Measurements from ENCODE around the gene NOD1. TPM values are rescaled to one million over a fixed set of nuclear protein-coding genes. Genes with fewer than 3 reads are reported as not detected.

The NOD1 gene
- total RNA-seq, 1 donor from 2014 or later, result 32.7 TPM

DNA sequence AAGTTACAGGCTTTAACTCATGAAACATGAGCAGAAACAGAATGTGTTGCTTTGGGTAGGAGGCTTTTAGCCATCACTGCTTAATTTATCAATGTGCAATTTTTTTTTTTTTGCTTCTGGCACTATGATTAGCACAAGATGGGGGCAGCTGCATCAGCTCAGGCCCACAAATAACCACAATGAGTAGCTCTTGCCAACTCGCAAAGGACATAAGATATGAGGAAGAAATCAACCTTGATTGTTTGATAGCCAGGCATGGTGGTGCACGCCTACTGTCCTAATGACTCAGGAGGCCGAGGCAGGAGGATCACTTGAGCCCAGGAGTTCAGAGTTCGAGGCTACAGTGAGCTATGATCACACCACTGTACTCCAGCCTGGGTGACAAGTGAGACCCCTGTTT is 12.3 kb downstream of the NOD1 start:
- no peak for DNase-seq (ENCODE audit: low spot score)
- Mint-ChIP-seq H3K4me3 (ENCODE audit: unreplicated experiment) (no peak overlapping the region), H3K9me3 (ENCODE audit: unreplicated experiment) (no peaks in the 10 kb centered on the region), H3K27me3 (ENCODE audit: unreplicated experiment) (peaks cover 1% of the 10 kb centered on the region), H3K4me1 (ENCODE audit: unreplicated experiment) (peaks cover 26% of the 10 kb centered on the region), H3K27ac (ENCODE audit: unreplicated experiment) (no peak overlapping the region), H3K36me3 (ENCODE audit: low read depth, unreplicated experiment) (no peaks in the 10 kb centered on the region)
- TF ChIP-seq, protein P1, sequence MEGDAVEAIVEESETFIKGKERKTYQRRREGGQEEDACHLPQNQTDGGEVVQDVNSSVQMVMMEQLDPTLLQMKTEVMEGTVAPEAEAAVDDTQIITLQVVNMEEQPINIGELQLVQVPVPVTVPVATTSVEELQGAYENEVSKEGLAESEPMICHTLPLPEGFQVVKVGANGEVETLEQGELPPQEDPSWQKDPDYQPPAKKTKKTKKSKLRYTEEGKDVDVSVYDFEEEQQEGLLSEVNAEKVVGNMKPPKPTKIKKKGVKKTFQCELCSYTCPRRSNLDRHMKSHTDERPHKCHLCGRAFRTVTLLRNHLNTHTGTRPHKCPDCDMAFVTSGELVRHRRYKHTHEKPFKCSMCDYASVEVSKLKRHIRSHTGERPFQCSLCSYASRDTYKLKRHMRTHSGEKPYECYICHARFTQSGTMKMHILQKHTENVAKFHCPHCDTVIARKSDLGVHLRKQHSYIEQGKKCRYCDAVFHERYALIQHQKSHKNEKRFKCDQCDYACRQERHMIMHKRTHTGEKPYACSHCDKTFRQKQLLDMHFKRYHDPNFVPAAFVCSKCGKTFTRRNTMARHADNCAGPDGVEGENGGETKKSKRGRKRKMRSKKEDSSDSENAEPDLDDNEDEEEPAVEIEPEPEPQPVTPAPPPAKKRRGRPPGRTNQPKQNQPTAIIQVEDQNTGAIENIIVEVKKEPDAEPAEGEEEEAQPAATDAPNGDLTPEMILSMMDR (IDR thresholded peaks at IDR 0.05; ENCODE audit: unreplicated experiment), result no peak

DNA sequence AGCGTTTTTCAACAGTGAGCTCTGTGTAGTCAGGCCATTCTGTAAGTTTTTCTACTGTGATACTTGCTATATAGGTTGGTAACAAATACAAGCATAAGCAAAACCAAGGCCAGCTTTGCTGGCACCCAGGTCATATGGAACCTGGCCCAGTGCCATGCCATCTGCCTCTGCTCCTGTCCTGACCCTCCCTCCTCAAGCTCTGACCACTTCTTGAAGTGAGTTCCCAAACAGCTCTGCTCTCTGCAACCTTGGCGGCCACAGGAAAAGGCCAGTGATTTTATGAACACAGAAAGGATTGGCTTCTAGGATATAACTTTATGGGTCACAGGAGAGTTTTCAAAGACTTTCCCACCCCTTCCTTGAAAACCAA is 12.8 kb downstream of the NOD1 start:
- Mint-ChIP-seq H3K27ac (ENCODE audit: unreplicated experiment) (no peak overlapping the region), H3K36me3 (ENCODE audit: low read depth, unreplicated experiment) (no peaks in the 10 kb centered on the region), H3K4me3 (ENCODE audit: unreplicated experiment) (no peak overlapping the region), H3K4me1 (ENCODE audit: unreplicated experiment) (peaks cover 22% of the 10 kb centered on the region), H3K27me3 (ENCODE audit: unreplicated experiment) (peaks cover 1% of the 10 kb centered on the region), H3K9me3 (ENCODE audit: unreplicated experiment) (no peaks in the 10 kb centered on the region)
- no peak for DNase-seq (ENCODE audit: low spot score)
- TF ChIP-seq, protein P1 (IDR thresholded peaks at IDR 0.05; ENCODE audit: unreplicated experiment), result no peak

- no peaks in the 10 kb centered on the region for H3K36me3 Mint-ChIP-seq (ENCODE audit: low read depth, unreplicated experiment)
- no peaks in the 10 kb centered on the region for H3K9me3 Mint-ChIP-seq (ENCODE audit: unreplicated experiment)
- H3K4me3 Mint-ChIP-seq (ENCODE audit: unreplicated experiment), result no peak overlapping the region
- no peak for DNase-seq (ENCODE audit: low spot score)
- peaks cover 22% of the 10 kb centered on the region for H3K4me1 Mint-ChIP-seq (ENCODE audit: unreplicated experiment)
- TF ChIP-seq, protein P1 (IDR thresholded peaks at IDR 0.05; ENCODE audit: unreplicated experiment), result no peak
- no peak overlapping the region for H3K27ac Mint-ChIP-seq (ENCODE audit: unreplicated experiment)
- H3K27me3 Mint-ChIP-seq (ENCODE audit: unreplicated experiment), result peaks cover 1% of the 10 kb centered on the region
Measured at GRCh38 chr7:30465046-30465810, 13.4 kb downstream of the NOD1 start.

- Mint-ChIP-seq H3K27ac (ENCODE audit: unreplicated experiment) (no peak overlapping the region), H3K9me3 (ENCODE audit: unreplicated experiment) (no peaks in the 10 kb centered on the region), H3K4me1 (ENCODE audit: unreplicated experiment) (peaks cover 18% of the 10 kb centered on the region), H3K36me3 (ENCODE audit: low read depth, unreplicated experiment) (peaks cover 5% of the 10 kb centered on the region), H3K27me3 (ENCODE audit: unreplicated experiment) (peaks cover 1% of the 10 kb centered on the region), H3K4me3 (ENCODE audit: unreplicated experiment) (no peak overlapping the region)
- TF ChIP-seq, protein P1 (IDR thresholded peaks at IDR 0.05; ENCODE audit: unreplicated experiment), result no peak
- no peak for DNase-seq (ENCODE audit: low spot score)
Measured at GRCh38 chr7:30464231-30464671, 14.3 kb downstream of the NOD1 start.

- H3K4me3 Mint-ChIP-seq (ENCODE audit: unreplicated experiment), result no peak overlapping the region
- no peaks in the 10 kb centered on the region for H3K9me3 Mint-ChIP-seq (ENCODE audit: unreplicated experiment)
- DNase-seq (ENCODE audit: low spot score), result no peak
- peaks cover 5% of the 10 kb centered on the region for H3K36me3 Mint-ChIP-seq (ENCODE audit: low read depth, unreplicated experiment)
- TF ChIP-seq, protein P1 (IDR thresholded peaks at IDR 0.05; ENCODE audit: unreplicated experiment), result no peak
- H3K27me3 Mint-ChIP-seq (ENCODE audit: unreplicated experiment), result peaks cover 1% of the 10 kb centered on the region
- H3K27ac Mint-ChIP-seq (ENCODE audit: unreplicated experiment), result no peak overlapping the region
- H3K4me1 Mint-ChIP-seq (ENCODE audit: unreplicated experiment), result peaks cover 12% of the 10 kb centered on the region
Measured at GRCh38 chr7:30463405-30464145, 15.0 kb downstream of the NOD1 start.
